Neural cell (in vitro differentiated cells): Measurements from ENCODE around the gene CDC123.

Experiments
- EZH2 ChIP-seq: fragments of 200-600, 300-800 bp; shearing (Covaris generic), sonication (generic); IDR thresholded peaks from 2 replicates; pipeline ENCODE4 v1.6.1; 2014; ENCODE audit warnings: antibody characterized with exemption, low read length, borderline replicate concordance, mild to moderate bottlenecking; ENCODE audit not compliant: insufficient read depth, poor library complexity, severe bottlenecking
- POLR2AphosphoS5 ChIP-seq: IDR thresholded peaks from 2 replicates; pipeline ENCODE4 v1.6.1; 2012
- RAD21 ChIP-seq: fragments of 450-650 bp; conservative IDR thresholded peaks from 2 replicates; pipeline ENCODE4 v1.6.1; 2014; ENCODE audit warnings: antibody characterized with exemption, mild to moderate bottlenecking, moderate library complexity
- TAF1 ChIP-seq: IDR thresholded peaks from 2 replicates; pipeline ENCODE4 v1.6.1; 2012; ENCODE audit warnings: low read depth
- TF ChIP-seq, protein P1 (sequence below): fragments of 450-650 bp; IDR thresholded peaks from 2 replicates; pipeline ENCODE4 v1.5.1; 2014; ENCODE audit warnings: antibody characterized with exemption, mild to moderate bottlenecking, moderate library complexity; ENCODE audit not compliant: poor library complexity, severe bottlenecking

GRCh38 chr10:12201543-12201942, 5.6 kb downstream of the CDC123 start:
- TF ChIP-seq, protein P1, sequence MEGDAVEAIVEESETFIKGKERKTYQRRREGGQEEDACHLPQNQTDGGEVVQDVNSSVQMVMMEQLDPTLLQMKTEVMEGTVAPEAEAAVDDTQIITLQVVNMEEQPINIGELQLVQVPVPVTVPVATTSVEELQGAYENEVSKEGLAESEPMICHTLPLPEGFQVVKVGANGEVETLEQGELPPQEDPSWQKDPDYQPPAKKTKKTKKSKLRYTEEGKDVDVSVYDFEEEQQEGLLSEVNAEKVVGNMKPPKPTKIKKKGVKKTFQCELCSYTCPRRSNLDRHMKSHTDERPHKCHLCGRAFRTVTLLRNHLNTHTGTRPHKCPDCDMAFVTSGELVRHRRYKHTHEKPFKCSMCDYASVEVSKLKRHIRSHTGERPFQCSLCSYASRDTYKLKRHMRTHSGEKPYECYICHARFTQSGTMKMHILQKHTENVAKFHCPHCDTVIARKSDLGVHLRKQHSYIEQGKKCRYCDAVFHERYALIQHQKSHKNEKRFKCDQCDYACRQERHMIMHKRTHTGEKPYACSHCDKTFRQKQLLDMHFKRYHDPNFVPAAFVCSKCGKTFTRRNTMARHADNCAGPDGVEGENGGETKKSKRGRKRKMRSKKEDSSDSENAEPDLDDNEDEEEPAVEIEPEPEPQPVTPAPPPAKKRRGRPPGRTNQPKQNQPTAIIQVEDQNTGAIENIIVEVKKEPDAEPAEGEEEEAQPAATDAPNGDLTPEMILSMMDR: no peak
- TF ChIP-seq EZH2: no peak
- no peak for TF ChIP-seq RAD21
- no peak for TF ChIP-seq POLR2AphosphoS5
- no peak for TF ChIP-seq TAF1
